ENCODE measurements around the gene DCP1B. TPM values are rescaled to one million over a fixed set of nuclear protein-coding genes. Genes with fewer than 3 reads are reported as not detected.

Gene DCP1B
- total RNA-seq, 2 donors from 2014 or later = 18.3 to 35.4 TPM

- no peak overlapping the region for H3K27ac ChIP-seq (ENCODE audit: low read depth, low read length)
- H3K4me1 ChIP-seq (ENCODE audit: control insufficient read depth, insufficient read depth, low read length) = peaks cover 5% of the 10 kb centered on the region
- no peaks in the 10 kb centered on the region for H3K27me3 Mint-ChIP-seq (ENCODE audit: insufficient read depth)
- H3K36me3 Mint-ChIP-seq (ENCODE audit: low read depth) = peaks cover 11% of the 10 kb centered on the region
- H3K4me1 Mint-ChIP-seq = peaks cover 7% of the 10 kb centered on the region
- H3K9me3 ChIP-seq (ENCODE audit: control insufficient read depth, low read length) = no peaks in the 10 kb centered on the region
- H3K27ac Mint-ChIP-seq = no peak overlapping the region
- WGBS, 2 experiments (ENCODE audit: insufficient coverage in 1 of 2, insufficient read length in 1 of 2) = 93 to 96% methylated on average over 9 to 12 of the region's 12 CpGs
- H3K27me3 ChIP-seq (ENCODE audit: control insufficient read depth, insufficient read depth, low read length, poor library complexity, severe bottlenecking) = no peaks in the 10 kb centered on the region
- no peak overlapping the region for H3K4me3 ChIP-seq (ENCODE audit: low read length)
- H3K4me3 Mint-ChIP-seq = no peak overlapping the region
- H3K9me3 Mint-ChIP-seq = no peaks in the 10 kb centered on the region
- TF ChIP-seq CTCF (conservative IDR thresholded peaks at IDR 0.05) = no peak
- H3K9ac ChIP-seq (ENCODE audit: extremely low read depth, low read length, poor library complexity, severe bottlenecking) = no peak overlapping the region
- peak; percentile 42 for DNase-seq
- H3K36me3 ChIP-seq (ENCODE audit: control insufficient read depth, insufficient read depth, low read length) = peaks cover 12% of the 10 kb centered on the region
Measured at GRCh38 chr12:1934831-1935230, 69.4 kb downstream of the DCP1B start.

- Histone ChIP-seq H3K9me3 (ENCODE audit: control insufficient read depth, low read length) (no peaks in the 10 kb centered on the region), H3K9ac (ENCODE audit: extremely low read depth, low read length, poor library complexity, severe bottlenecking) (no peak overlapping the region), H3K4me1 (ENCODE audit: control insufficient read depth, insufficient read depth, low read length) (no peaks in the 10 kb centered on the region), H3K27ac (ENCODE audit: low read depth, low read length) (no peak overlapping the region), H3K27me3 (ENCODE audit: control insufficient read depth, insufficient read depth, low read length, poor library complexity, severe bottlenecking) (no peaks in the 10 kb centered on the region), H3K4me3 (ENCODE audit: low read length) (no peak overlapping the region), H3K36me3 (ENCODE audit: control insufficient read depth, insufficient read depth, low read length) (peaks cover 10% of the 10 kb centered on the region)
- H3K9me3 Mint-ChIP-seq = no peaks in the 10 kb centered on the region
- peaks cover 11% of the 10 kb centered on the region for H3K36me3 Mint-ChIP-seq (ENCODE audit: low read depth)
- no peak for DNase-seq
- H3K27ac Mint-ChIP-seq = no peak overlapping the region
- TF ChIP-seq CTCF (conservative IDR thresholded peaks at IDR 0.05) = no peak
- H3K4me1 Mint-ChIP-seq = no peaks in the 10 kb centered on the region
- WGBS, 2 experiments (ENCODE audit: insufficient coverage in 1 of 2, insufficient read length in 1 of 2) = 78 to 86% methylated on average over 4 to 5 of the region's 5 CpGs
- H3K27me3 Mint-ChIP-seq (ENCODE audit: insufficient read depth) = no peaks in the 10 kb centered on the region
- H3K4me3 Mint-ChIP-seq = no peak overlapping the region
Measured at GRCh38 chr12:1934068-1934467, 70.2 kb downstream of the DCP1B start.

GRCh38 chr12:1933342-1934051 lies 70.8 kb downstream of the DCP1B start:
- peaks cover 8% of the 10 kb centered on the region for H3K36me3 Mint-ChIP-seq (ENCODE audit: low read depth)
- no peaks in the 10 kb centered on the region for H3K9me3 Mint-ChIP-seq
- H3K4me1 Mint-ChIP-seq = no peaks in the 10 kb centered on the region
- peaks cover 5% of the 10 kb centered on the region for H3K36me3 ChIP-seq (ENCODE audit: control insufficient read depth, insufficient read depth, low read length)
- peak; percentile 60 for TF ChIP-seq CTCF (conservative IDR thresholded peaks at IDR 0.05)
- no peak overlapping the region for H3K4me3 ChIP-seq (ENCODE audit: low read length)
- H3K27ac Mint-ChIP-seq = no peak overlapping the region
- H3K4me3 Mint-ChIP-seq = no peak overlapping the region
- WGBS, 2 experiments (ENCODE audit: insufficient coverage in 1 of 2, insufficient read length in 1 of 2) = 67 to 87% methylated on average over 5 to 16 of the region's 16 CpGs
- H3K27me3 ChIP-seq (ENCODE audit: control insufficient read depth, insufficient read depth, low read length, poor library complexity, severe bottlenecking) = no peaks in the 10 kb centered on the region
- H3K9ac ChIP-seq (ENCODE audit: extremely low read depth, low read length, poor library complexity, severe bottlenecking) = no peak overlapping the region
- peak; percentile 60 for DNase-seq
- H3K27me3 Mint-ChIP-seq (ENCODE audit: insufficient read depth) = no peaks in the 10 kb centered on the region
- no peak overlapping the region for H3K27ac ChIP-seq (ENCODE audit: low read depth, low read length)
- H3K9me3 ChIP-seq (ENCODE audit: control insufficient read depth, low read length) = no peaks in the 10 kb centered on the region
- H3K4me1 ChIP-seq (ENCODE audit: control insufficient read depth, insufficient read depth, low read length) = no peaks in the 10 kb centered on the region

All from endodermal cell (in vitro differentiated cells).